Muscle of back (tissue), 11 donors: ENCODE measurements around the gene EVA1B. TPM values are rescaled to one million over a fixed set of nuclear protein-coding genes. Genes with fewer than 3 reads are reported as not detected.

ENCODE experiments used
- DNase-seq, 3 donors: peaks; one replicate each; pipeline versions ENCODE4 v3.0.0 to v3.0.0-alpha.2; 2013
- polyA plus RNA-seq, 10 donors: library from polyadenylated mRNA; unstranded; fragments of 120-200 nt; gene quantifications; one replicate each; pipeline ENCODE4 v1.2.1, GENCODE V29; 2013; ENCODE audit not compliant: insufficient read length in 10 of 10

Gene EVA1B
- polyA plus RNA-seq, 10 donors: 17.7 to 53.6 (median 29.9) TPM

GRCh38 chr1:36284517-36284916, 38.9 kb downstream of the EVA1B start:
- DNase-seq: no peak

- DNase-seq: no peak
Observed at GRCh38 chr1:36284061-36284460, 39.4 kb downstream of the EVA1B start.

GRCh38 chr1:36279789-36280296, 43.6 kb downstream of the EVA1B start:
- no peak for DNase-seq

GRCh38 chr1:36279110-36279788, 44.2 kb downstream of the EVA1B start:
- no peak for DNase-seq

GRCh38 chr1:36276688-36277087, 46.8 kb downstream of the EVA1B start:
- DNase-seq: no peak

- DNase-seq: no peak
Observed at GRCh38 chr1:36274201-36274600, 49.2 kb downstream of the EVA1B start.

GRCh38 chr1:36273024-36273423, 50.4 kb downstream of the EVA1B start:
- no peak for DNase-seq

Other genes with a start within 250 kb of the EVA1B start
- gene TEKT2, start 239.6 kb downstream of the EVA1B start, polyA plus RNA-seq: under 1 TPM; 0.28 to 0.65 (median 0.46) TPM
- 10 to 100 TPM; 21.8 to 26.8 (median 25.4) TPM for gene ADPRS, start 234.8 kb downstream of the EVA1B start, polyA plus RNA-seq
- 10 to 100 TPM in 8 of 10 donors, 1 to 10 TPM in 2; 5.5 to 35.9 (median 16.9) TPM for gene COL8A2, start 198.4 kb downstream of the EVA1B start, polyA plus RNA-seq
- gene TRAPPC3, start 174.2 kb downstream of the EVA1B start, polyA plus RNA-seq: 10 to 100 TPM; 32.3 to 44.8 (median 33.9) TPM
- 100 to 1,000 TPM; 117 to 169 (median 141) TPM for gene MAP7D1, start 167.5 kb downstream of the EVA1B start, polyA plus RNA-seq
- gene THRAP3, start 99.2 kb downstream of the EVA1B start, polyA plus RNA-seq: 100 to 1,000 TPM in 3 of 10 donors, 10 to 100 TPM in 7; 83.5 to 120 (median 95.6) TPM
- gene SH3D21, start 17.3 kb downstream of the EVA1B start, polyA plus RNA-seq: 1 to 10 TPM; 1.8 to 5.1 (median 3.1) TPM
- gene STK40, start 62.3 kb upstream of the EVA1B start, polyA plus RNA-seq: 10 to 100 TPM; 18.0 to 31.0 (median 23.9) TPM
- gene LSM10, start 74.3 kb upstream of the EVA1B start, polyA plus RNA-seq: 10 to 100 TPM; 19.4 to 27.9 (median 22.2) TPM
- gene OSCP1, start 126.8 kb upstream of the EVA1B start, polyA plus RNA-seq: 1 to 10 TPM; 4.3 to 7.0 (median 5.5) TPM
- gene MRPS15, start 140.7 kb upstream of the EVA1B start, polyA plus RNA-seq: 10 to 100 TPM; 55.5 to 61.9 (median 58.8) TPM
- gene CSF3R, start 159.3 kb upstream of the EVA1B start, polyA plus RNA-seq: 1 to 10 TPM; 1.9 to 4.1 (median 2.7) TPM